Left ventricle myocardium superior (tissue), 1 donor: ENCODE results near the gene ERMAP. TPM values are rescaled to one million over a fixed set of nuclear protein-coding genes. Genes with fewer than 3 reads are reported as not detected.
"Not testable (repeated sequence)": the region's sequence is repeated elsewhere in the genome, so short reads cannot be mapped to it uniquely, and the experiment has no call there.

ENCODE experiments used
- ATAC-seq: fragments of 200-7000 bp; cut with Tn5 transposase; one replicate; pipeline ENCODE4 v1.9.1; 2020; ENCODE audit warnings: mild to moderate bottlenecking, moderate library complexity
- DNase-seq: peaks from one replicate; pipeline ENCODE4 v3.0.0-alpha.2; 2020
- intact Hi-C: fragments of 100-400 bp; cut with micrococcal nuclease; formaldehyde crosslinking; loops from one replicate; pipeline ENCODE4 v1.11.0; 2022
- total RNA-seq: library from RNA; stranded (reverse); fragmentation: NEBNext Ultra II Directional; extraction: Animal tissue kit (Norgen Biotek cat#: 25700); gene quantifications from one replicate; pipeline ENCODE4 v1.2.1, GENCODE V29; 2021
- donor health status: DM: no; HTN: yes; CAD: no; lungs with severe emphysema.

Gene ERMAP
- total RNA-seq, 1 donor from 2014 or later = 5.1 TPM

DNA sequence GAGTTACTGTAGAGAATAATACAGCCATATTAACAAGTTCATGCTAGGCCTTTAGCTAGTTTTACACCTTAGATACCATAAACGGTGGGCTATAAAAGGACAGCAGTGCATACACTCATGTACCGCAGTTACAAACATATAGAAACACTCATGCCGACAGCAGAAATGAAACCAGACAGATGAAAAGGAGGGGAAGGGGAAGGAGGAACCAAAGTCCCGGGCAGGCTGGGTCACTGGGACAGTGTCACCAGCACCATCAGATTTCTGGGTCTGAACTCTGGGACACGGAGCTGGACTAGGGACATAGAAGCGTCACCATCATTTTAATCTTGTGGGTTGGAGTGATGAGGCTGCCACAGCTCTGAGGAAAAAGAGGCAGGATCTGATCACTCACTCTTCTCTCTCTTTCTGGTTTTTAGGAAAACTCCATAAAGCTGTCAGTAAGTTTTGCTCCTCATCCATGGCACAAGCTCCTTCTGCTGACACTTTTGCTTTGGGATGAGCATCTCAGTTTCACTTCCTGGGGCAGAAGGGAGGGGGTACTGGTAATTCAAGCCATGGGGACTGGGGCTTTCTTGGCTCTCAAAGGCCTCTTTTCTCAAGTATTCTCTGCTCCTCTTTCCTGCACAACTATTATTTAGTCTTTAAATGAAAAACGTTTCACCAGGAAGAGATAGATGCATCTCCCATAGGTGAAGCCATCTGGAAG, 21.7 kb downstream of the ERMAP start:
- DNase-seq = no peak
- peak; percentile 35 for ATAC-seq
- intact Hi-C loops = no loop called here

- intact Hi-C loops = no loop called here
- DNase-seq = no peak
- peak; percentile 30 for ATAC-seq
Observed at GRCh38 chr1:42841010-42841409, 24.1 kb downstream of the ERMAP start.

DNA sequence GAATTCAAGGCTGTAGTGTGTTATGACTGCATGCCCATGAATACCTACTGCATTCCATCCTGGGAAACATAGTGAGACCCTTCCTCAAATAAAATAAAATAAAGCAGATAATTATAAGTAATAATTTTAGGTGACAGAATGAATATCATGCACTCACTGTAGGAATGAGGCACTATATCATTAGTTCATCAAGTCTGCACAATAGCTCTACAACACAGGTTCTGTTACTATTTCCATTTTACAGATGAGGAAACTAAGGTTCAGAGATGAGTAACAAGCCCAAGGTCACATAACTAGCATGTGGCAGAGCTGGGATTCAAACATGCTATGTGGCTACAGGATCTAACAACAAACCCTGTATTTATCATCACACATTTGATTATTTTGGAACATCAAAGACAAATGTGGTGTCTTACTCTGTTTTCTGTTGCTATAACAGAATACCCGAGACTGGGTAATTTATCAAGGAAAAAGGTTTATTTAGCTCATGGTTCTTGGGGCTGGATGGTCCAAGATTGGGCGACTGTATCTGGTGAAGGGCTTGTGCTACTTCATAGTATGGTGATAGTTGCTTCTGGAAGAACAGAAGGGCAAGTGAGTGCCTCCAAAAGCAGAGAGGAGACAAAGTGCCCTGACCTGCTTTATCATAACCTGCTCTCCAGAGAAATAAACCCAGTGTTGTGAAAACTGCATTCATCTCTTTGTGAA, 24.7 kb downstream of the ERMAP start:
- ATAC-seq (no peak), DNase-seq (no peak)
- intact Hi-C loops = no loop called here

DNA sequence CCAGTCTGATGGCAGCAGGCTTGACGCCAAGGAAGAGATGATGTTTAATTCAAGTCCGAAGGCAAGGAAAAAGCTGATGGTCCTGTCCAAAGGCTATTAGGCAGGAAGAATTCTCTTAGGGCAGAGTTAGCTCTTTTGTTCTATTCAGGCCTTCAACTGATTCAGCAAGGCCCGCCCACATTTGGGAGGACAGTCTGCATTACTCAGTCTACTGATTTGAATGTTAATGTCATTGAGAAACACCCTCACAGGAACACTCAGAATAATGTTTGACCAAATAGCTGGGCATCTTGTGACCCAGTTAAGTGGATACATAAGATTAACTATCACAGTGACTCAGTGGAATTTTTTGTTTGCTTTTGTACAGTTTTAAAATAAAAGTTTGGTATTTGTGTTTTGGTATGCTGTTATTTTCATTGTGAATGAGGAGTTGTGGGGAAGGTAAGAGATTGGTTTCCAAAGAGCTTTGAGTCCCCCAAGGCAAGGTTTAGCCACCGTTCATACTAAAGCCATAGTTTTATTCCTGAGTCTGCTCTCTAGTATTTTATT, 27.7 kb downstream of the ERMAP start:
- DNase-seq (no peak), ATAC-seq (no peak)
- intact Hi-C loops = no loop called here

DNA sequence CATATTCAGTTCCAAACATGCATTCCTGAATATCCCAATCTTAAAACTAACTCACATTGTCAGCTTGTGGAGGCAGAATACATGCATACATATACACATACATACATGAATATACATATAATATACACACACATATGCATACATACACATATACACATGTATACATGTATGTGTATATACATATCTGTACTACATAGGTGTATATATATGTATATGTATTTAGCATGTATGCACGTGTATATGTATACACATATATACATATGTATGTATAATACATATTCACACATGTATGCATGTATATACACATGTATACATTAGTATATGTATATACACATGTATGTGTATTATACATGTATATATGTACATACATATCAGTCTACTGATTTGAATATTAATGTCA, 28.3 kb downstream of the ERMAP start:
- intact Hi-C loops = no loop called here
- DNase-seq (no peak), ATAC-seq (no peak)

DNA sequence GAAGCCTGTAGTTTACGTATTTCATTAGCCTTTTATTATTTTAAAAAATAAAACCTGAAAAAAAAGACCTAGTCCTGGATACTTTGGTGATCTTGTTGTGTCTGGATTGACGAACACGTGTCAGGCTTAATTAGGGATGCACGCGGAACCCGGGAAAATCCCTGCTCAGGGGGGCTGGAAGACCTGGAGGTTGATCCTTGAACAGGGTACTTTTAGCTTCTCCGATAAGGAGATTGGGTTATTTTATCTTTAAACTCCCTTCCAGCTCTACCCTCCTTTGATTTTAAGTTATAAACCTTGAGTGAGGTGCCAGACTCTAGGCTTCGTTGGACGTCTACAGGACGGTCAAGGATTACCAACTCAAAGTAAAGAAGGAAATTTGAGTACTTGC, 28.9 kb downstream of the ERMAP start:
- intact Hi-C loops = no loop called here
- DNase-seq = no peak
- peak; percentile 5 for ATAC-seq

DNA sequence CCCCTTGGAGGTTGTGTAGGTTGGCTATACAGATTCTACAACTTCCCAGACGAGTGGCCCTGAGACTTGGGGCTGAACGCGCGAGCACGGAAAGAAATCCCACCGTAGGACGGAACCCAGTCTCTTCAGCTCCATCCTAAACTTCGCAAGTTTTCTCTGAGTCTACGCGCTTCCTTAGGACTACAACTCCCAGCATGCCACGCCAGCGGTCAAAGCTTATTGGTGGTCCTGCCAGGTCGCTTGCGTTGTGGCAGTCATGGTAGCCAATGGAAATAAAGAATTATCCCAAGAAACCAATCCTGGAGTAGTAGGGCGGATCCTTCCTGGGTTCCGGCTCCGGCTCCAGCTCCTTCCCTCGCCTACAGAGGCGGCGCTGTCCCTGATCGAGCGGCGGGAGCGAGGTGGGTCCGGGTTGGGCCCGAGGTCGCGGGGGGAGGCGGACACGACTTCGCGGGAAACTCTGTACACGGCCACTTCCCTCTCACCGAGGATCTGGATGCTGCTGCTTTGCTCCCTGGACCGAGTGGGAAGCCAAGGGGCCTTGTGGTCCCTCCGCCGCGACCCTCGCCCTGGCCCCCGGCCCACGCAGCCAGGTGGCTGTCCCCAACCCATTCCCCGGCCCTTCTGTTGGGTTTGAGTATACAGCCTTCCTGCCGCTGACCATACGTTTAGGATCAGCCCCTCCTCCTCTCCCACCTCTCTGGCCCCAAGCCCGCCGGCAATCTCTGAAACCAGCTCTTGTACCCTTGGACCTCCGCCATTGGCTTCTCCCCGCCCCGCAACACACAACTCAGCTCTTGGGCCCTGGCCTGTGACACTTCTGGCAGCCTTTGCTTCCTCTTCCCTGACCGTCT, 29.6 kb downstream of the ERMAP start, which contains the start of gene ZNF691:
Gene ZNF691 (plus strand): TSS at position 357 of the 854 bp plus-strand sequence. CDS start 3,046 bp downstream, outside the sequence.
- DNase-seq (peak; percentile 94), ATAC-seq (peak; percentile 99)
- intact Hi-C loops = no loop called here

GRCh38 chr1:42847111-42847595, 30.2 kb downstream of the ERMAP start:
- ATAC-seq (no peak), DNase-seq (no peak)
- intact Hi-C loops = no loop called here

DNA sequence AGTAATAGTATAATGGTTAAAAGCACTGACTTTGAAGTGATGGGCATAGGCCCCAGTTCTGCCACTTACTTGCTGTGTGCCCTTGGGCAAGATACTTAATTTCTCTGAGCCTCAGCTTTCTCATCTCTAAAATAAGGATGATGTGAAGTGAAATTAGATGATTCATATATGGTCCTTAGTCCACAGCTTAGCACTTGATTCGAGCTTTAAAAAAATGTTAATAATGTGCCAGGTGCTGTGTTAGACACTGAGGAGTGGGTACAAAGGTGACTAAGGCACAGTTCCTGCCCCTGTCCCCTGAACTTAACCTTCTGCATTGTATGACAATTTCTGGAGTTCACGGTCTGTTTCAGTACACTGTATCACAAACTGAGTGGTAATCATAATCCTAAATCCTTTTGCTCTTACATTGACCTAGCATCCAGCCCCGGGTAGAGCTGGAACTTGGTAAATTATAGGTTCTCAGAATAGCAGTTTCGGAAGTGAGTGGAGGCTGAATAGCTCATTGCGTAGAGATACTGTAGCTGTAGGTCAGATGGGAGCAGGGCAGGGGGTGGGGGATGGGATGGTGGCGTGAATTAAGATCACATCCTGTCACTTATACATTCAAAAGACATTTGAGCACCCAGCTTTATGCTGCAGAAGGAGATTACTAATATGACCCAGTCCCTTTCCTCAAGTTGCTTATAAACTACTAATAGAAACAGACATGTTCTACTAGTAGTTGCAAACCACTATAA, 31.0 kb downstream of the ERMAP start:
- no peak for ATAC-seq
- intact Hi-C loops = no loop called here
- DNase-seq = no peak

DNA sequence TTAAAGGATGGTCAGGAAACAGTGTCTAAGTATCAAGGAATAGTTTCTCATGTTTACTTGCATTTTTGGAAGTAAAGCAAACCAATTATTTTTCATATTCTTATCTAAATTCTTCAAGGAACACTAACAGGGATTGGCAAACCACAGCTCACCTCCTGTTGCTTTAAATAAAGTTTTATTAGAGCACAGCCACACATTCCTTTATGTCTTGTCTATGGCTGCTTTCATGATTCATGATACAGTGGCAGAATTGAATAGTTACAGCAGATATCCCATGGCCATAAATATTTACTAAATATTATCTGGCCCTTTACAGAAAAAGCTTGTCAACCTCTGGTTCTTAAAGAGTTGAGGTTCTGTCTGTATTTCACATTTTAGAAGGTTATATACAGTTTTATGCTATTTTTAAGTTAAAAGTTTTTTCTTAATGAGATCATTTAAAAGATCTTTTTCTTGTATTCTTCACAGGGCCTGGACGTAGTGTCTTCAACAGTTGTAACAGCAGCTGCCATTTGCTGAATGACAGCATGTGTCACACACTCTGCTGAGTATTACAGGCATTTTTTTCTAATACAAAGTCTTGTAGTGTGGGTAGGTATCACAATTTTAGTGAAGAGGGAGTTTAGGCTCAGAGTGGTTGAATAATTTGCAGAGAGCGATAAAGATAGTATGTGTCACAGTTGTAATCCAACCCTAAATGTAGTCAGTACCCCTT, 32.1 kb downstream of the ERMAP start:
- no peak for ATAC-seq
- intact Hi-C loops = no loop called here
- DNase-seq = no peak

DNA sequence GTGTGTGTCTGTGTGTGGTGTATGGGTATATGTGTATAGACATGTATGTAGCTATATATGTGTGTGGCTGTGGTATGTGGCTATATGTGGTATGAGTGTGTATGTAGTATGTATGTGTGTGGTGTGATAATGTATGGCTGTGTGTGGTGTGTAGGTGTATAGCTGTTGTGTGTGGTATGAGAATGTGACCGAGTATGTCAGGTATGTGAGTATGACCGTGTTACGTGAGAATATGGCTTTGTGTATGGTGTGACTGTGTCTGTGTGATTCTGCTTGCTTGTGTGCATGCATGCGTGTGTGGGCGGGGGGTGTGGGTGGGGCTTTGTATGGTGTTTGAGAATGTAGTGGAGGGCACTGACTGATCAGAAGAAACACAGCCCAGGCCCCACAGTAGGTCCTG, 33.0 kb downstream of the ERMAP start:
- ATAC-seq = no peak
- intact Hi-C loops = no loop called here
- DNase-seq = no peak

DNA sequence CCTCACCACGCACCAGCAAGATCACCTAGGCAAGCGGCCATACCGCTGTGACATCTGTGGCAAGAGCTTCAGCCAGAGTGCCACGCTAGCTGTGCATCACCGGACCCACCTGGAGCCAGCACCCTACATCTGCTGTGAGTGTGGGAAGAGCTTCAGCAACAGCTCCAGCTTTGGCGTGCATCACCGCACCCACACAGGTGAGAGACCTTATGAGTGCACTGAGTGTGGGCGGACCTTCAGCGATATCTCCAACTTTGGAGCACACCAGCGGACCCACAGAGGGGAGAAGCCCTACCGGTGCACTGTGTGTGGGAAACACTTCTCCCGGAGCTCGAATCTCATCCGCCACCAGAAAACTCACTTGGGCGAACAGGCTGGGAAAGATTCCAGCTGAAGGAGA, 34.5 kb downstream of the ERMAP start:
- ATAC-seq (no peak), DNase-seq (no peak)
- intact Hi-C loops = no loop called here

DNA sequence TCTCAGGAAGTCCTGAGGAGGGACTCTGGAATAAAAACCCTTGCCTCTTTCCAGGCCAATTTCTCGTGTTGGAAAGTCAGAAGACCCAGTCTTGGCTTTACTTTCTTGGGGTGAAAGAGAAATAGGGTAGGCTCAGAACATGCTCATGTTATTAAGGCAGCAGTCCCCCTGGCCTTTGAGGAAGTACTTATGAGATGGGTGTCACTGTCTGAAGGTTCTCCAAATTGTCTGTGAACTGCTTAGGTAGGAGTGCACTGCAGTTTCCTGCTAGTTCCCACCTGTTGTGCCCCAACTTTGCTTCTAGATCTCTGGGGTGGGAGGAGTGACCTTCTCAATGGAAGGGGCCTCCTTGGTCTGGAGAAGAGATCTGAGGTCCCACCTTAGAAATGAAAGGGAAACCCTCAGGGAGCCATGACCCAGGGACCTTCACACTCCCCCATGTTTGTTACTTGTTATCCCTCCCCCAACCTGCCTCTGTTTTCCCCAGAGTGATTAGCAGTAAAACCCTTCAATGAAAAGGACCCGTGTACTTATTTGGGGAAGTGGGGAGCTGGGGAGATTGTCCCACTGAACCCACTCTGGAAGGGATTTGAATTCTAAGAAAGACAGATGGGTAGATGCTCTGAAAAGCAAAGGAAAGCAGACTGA, 35.2 kb downstream of the ERMAP start:
- DNase-seq (no peak), ATAC-seq (no peak)
- intact Hi-C loops = no loop called here

GRCh38 chr1:42852608-42852980, 35.7 kb downstream of the ERMAP start:
- ATAC-seq (no peak), DNase-seq (no peak)
- intact Hi-C loops = no loop called here

- intact Hi-C loops = no loop called here
- DNase-seq (no peak), ATAC-seq (peak; percentile 38)
Observed at GRCh38 chr1:42853116-42853884, 36.4 kb downstream of the ERMAP start.

DNA sequence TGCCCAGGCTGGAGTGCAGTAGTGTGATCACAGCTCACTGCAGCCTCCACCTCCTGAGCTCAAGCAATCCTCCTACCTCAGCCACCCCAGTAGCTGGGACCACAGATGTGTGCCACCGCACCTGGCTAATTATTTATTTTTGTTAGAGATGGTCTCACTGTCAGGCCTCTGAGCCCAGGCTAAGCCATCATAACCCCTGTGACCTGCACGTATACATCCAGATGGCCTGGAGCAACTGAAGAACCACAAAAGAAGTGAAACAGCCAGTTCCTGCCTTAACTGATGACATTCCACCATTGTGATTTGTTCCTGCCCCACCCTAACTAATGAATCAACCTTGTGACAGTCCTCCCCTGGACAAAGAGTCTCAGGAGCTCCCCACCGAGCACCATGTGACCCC, 39.6 kb downstream of the ERMAP start:
- intact Hi-C loops, ATAC-seq, DNase-seq: not testable (repeated sequence)

GRCh38 chr1:42859366-42859765, 42.4 kb downstream of the ERMAP start:
- ATAC-seq, intact Hi-C loops, DNase-seq: not testable (repeated sequence)
